Transverse colon (tissue), 4 donors: ENCODE measurements around the gene ELOVL1.

Experiments used
- CTCF ChIP-seq, 5 experiments: fragments of 200-600 bp in 3 of 5; fragments of 450-650 bp in 2 of 5; sonication (generic) in 3 of 5; IDR thresholded peaks; 1 replicate in 2 of 5; 2 replicates in 3 of 5; pipeline ENCODE4 v1.5.1; 2016 to 2017; ENCODE audit warnings: antibody characterized with exemption in 5 of 5, inconsistent platforms in 3 of 5, mild to moderate bottlenecking in 2 of 5, moderate library complexity in 1 of 5
- EP300 ChIP-seq: sonication (generic); formaldehyde crosslinking; IDR thresholded peaks from one replicate; pipeline ENCODE4 v1.6.1; 2017; ENCODE audit warnings: antibody characterized with exemption, low read depth
- POLR2AphosphoS5 ChIP-seq, 3 donors: sonication (generic); formaldehyde crosslinking; IDR thresholded peaks; one replicate each; pipeline ENCODE4 v1.6.1; 2016; ENCODE audit warnings: antibody characterized with exemption in 3 of 3

GRCh38 chr1:43366179-43366578 lies 1.6 kb downstream of the ELOVL1 start:
- TF ChIP-seq CTCF (IDR thresholded peaks at IDR 0.05) (no peak), POLR2AphosphoS5 (IDR thresholded peaks at IDR 0.05) (peak; percentile 68 to 90 (median 82)), EP300 (no peak)
